ENCODE measurements around the gene MRRF. TPM values are rescaled to one million over a fixed set of nuclear protein-coding genes. Genes with fewer than 3 reads are reported as not detected.

Gene MRRF
- total RNA-seq, 3 donors from 2014 or later (not counting 1 experiment from before 2014, with no cell fraction given): 17.7 to 29.9 (median 21.3) TPM

DNA sequence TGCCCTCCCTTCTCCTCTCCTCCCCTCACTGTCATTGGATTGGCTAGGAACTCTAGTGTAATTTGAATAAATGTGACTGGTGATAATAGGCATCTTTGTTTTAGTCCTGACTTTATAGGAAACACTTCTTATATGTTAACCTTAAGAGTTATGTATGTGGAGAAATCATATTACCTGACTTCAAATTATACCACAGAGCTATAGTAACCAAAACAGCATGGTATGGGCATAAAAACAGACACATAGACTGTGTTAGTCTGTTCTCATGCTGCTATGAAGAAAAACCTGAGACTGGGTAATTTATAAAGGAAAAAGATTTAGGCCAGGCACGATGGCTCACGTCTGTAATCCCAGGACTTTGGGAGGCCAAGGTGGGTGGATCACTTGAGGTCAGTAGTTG is 9.4 kb downstream of the MRRF start:
- Histone ChIP-seq H3K27ac (ENCODE audit: low read length) (no peak overlapping the region), H3K36me3 (ENCODE audit: control insufficient read depth, insufficient read depth, low read length) (peaks cover 10% of the 10 kb centered on the region), H3K27me3 (ENCODE audit: control insufficient read depth, insufficient read depth, low read length) (no peaks in the 10 kb centered on the region), H3K4me3 (ENCODE audit: low read length) (no peak overlapping the region), H3K4me1 (ENCODE audit: control insufficient read depth, insufficient read depth, low read length) (no peaks in the 10 kb centered on the region), H3K9me3 (ENCODE audit: control insufficient read depth, insufficient read depth, low read length) (peaks cover 3% of the 10 kb centered on the region)
- intact Hi-C loops (cut with micrococcal nuclease): no loop called here
- Mint-ChIP-seq H3K9me3 (no peaks in the 10 kb centered on the region), H3K36me3 (no peaks in the 10 kb centered on the region), H3K4me3 (no peak overlapping the region), H3K4me1 (peaks cover 0 to 7% of the 10 kb centered on the region in 2 donors), H3K27me3 (ENCODE audit: low read depth in 2 of 2) (no peaks in the 10 kb centered on the region), H3K27ac (no peak overlapping the region)
- ATAC-seq (no peak), DNase-seq (no peak)
- TF ChIP-seq, protein P1, sequence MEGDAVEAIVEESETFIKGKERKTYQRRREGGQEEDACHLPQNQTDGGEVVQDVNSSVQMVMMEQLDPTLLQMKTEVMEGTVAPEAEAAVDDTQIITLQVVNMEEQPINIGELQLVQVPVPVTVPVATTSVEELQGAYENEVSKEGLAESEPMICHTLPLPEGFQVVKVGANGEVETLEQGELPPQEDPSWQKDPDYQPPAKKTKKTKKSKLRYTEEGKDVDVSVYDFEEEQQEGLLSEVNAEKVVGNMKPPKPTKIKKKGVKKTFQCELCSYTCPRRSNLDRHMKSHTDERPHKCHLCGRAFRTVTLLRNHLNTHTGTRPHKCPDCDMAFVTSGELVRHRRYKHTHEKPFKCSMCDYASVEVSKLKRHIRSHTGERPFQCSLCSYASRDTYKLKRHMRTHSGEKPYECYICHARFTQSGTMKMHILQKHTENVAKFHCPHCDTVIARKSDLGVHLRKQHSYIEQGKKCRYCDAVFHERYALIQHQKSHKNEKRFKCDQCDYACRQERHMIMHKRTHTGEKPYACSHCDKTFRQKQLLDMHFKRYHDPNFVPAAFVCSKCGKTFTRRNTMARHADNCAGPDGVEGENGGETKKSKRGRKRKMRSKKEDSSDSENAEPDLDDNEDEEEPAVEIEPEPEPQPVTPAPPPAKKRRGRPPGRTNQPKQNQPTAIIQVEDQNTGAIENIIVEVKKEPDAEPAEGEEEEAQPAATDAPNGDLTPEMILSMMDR (IDR thresholded peaks at IDR 0.05): no peak
- 91% methylated on average over 2 of the region's 2 CpGs for WGBS (ENCODE audit: insufficient coverage)

DNA sequence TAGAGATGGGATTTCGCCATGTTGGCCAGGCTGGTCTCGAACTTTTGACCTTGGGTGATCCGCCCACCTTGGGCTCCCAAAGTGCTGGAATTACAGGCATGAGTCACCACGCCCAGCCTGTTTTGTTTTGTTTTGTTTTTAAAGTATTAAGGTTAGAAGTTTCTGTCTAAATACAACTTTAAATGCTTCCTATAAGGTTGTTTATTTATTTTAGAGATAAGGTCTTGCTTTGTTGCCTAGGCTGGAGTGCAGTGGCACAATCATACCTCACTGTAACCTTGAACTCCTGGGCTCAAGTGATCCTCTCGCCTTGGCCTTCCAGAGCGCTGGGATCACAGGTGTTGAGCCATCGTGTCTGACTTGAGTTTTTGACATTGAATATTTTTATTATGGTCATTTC is 11.4 kb downstream of the MRRF start:
- H3K36me3 Mint-ChIP-seq: no peaks in the 10 kb centered on the region
- peaks cover 16% of the 10 kb centered on the region for H3K36me3 ChIP-seq (ENCODE audit: control insufficient read depth, insufficient read depth, low read length)
- H3K27ac ChIP-seq (ENCODE audit: low read length): no peak overlapping the region
- no peaks in the 10 kb centered on the region for H3K27me3 ChIP-seq (ENCODE audit: control insufficient read depth, insufficient read depth, low read length)
- intact Hi-C loops (cut with micrococcal nuclease): no loop called here
- H3K27me3 Mint-ChIP-seq (ENCODE audit: low read depth in 2 of 2): no peaks in the 10 kb centered on the region
- H3K4me1 Mint-ChIP-seq: peaks cover 0 to 12% of the 10 kb centered on the region in 2 donors
- TF ChIP-seq, protein P1 (IDR thresholded peaks at IDR 0.05): no peak
- DNase-seq (no peak), ATAC-seq (no peak)
- H3K4me3 Mint-ChIP-seq: no peak overlapping the region
- peaks cover 3% of the 10 kb centered on the region for H3K9me3 ChIP-seq (ENCODE audit: control insufficient read depth, insufficient read depth, low read length)
- WGBS (ENCODE audit: insufficient coverage): 98% methylated on average over 4 of the region's 7 CpGs
- H3K9me3 Mint-ChIP-seq: no peaks in the 10 kb centered on the region
- H3K4me3 ChIP-seq (ENCODE audit: low read length): no peak overlapping the region
- no peaks in the 10 kb centered on the region for H3K4me1 ChIP-seq (ENCODE audit: control insufficient read depth, insufficient read depth, low read length)
- H3K27ac Mint-ChIP-seq: no peak overlapping the region

DNA sequence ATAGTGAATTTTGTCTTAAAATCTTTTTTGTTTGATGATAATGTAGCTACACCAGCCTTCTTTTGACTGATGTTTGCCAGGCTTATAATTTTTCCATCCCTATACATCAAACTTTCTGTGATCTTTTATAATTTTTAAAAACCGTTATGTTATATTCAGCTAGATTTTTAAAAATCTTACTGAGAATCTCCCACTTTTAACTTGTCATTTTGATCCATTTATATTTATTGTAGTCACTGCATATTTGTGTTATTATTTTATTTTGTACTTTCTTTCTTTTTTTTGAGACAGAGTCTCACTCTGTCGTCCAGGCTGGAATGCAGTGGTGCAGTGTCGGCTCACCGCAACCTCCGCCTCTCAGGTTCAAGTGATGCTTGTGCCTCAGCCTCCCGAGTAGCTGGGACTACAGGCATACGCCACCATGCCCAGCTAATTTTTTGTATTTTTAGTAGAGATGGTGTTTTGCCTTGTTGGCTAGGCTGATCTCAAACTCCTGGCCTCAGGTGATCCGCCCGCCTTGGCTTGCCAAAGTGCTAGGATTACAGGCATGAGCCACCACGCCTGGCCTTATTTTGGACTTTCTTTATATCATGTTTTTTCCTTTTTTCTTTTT is 12.7 kb downstream of the MRRF start:
- H3K9me3 Mint-ChIP-seq: no peaks in the 10 kb centered on the region
- WGBS (ENCODE audit: insufficient coverage): over 99% methylated on average over 9 of the region's 10 CpGs
- Histone ChIP-seq H3K36me3 (ENCODE audit: control insufficient read depth, insufficient read depth, low read length) (peaks cover 22% of the 10 kb centered on the region), H3K4me1 (ENCODE audit: control insufficient read depth, insufficient read depth, low read length) (no peaks in the 10 kb centered on the region), H3K9me3 (ENCODE audit: control insufficient read depth, insufficient read depth, low read length) (peaks cover 3% of the 10 kb centered on the region), H3K27ac (ENCODE audit: low read length) (no peak overlapping the region), H3K4me3 (ENCODE audit: low read length) (no peak overlapping the region), H3K27me3 (ENCODE audit: control insufficient read depth, insufficient read depth, low read length) (no peaks in the 10 kb centered on the region)
- no peaks in the 10 kb centered on the region for H3K27me3 Mint-ChIP-seq (ENCODE audit: low read depth in 2 of 2)
- no peak overlapping the region for H3K4me3 Mint-ChIP-seq
- no peaks in the 10 kb centered on the region for H3K36me3 Mint-ChIP-seq
- TF ChIP-seq, protein P1 (IDR thresholded peaks at IDR 0.05): no peak
- DNase-seq (no peak), ATAC-seq (no peak)
- H3K27ac Mint-ChIP-seq: no peak overlapping the region
- intact Hi-C loops (cut with micrococcal nuclease): no loop called here
- peaks cover 0 to 12% of the 10 kb centered on the region in 2 donors for H3K4me1 Mint-ChIP-seq

DNA sequence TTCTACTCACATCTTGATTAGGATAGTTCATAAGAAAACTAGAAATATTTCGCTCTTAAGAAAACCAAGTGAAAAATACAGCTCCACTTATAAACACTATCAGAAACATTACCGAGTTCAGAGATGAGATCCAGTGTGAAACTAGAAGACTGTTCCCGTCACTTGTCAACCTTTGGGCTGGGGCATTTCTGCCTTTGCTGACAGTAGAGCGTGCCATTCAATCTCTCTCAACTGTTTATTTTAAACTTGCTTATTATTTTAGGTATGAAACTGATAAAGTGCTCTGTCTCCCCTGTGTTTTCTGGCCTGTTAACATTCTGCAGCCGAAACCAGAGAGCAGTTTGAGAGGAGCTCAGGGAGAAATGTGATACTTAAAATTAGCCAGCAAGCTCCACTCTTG is 16.7 kb downstream of the MRRF start:
- no peak for DNase-seq
- Mint-ChIP-seq H3K9me3 (no peaks in the 10 kb centered on the region), H3K4me3 (no peak overlapping the region), H3K27ac (no peak overlapping the region), H3K4me1 (peaks cover 0 to 5% of the 10 kb centered on the region in 2 donors), H3K36me3 (no peaks in the 10 kb centered on the region), H3K27me3 (ENCODE audit: low read depth in 2 of 2) (no peaks in the 10 kb centered on the region)
- Histone ChIP-seq H3K27ac (ENCODE audit: low read length) (no peak overlapping the region), H3K4me1 (ENCODE audit: control insufficient read depth, insufficient read depth, low read length) (no peaks in the 10 kb centered on the region), H3K36me3 (ENCODE audit: control insufficient read depth, insufficient read depth, low read length) (peaks cover 34% of the 10 kb centered on the region), H3K4me3 (ENCODE audit: low read length) (no peak overlapping the region), H3K9me3 (ENCODE audit: control insufficient read depth, insufficient read depth, low read length) (peaks cover 3% of the 10 kb centered on the region), H3K27me3 (ENCODE audit: control insufficient read depth, insufficient read depth, low read length) (no peaks in the 10 kb centered on the region)
- WGBS (ENCODE audit: insufficient coverage): 98% methylated on average over 4 of the region's 5 CpGs
- no peak for ATAC-seq
- intact Hi-C loops (cut with micrococcal nuclease): no loop called here
- TF ChIP-seq, protein P1 (IDR thresholded peaks at IDR 0.05): no peak

Data from natural killer cell (primary cell).